GM10266 (cell line): Measurements from ENCODE around the gene UBASH3A.

Experiments
- DNase-seq: peaks from one replicate; pipeline ENCODE4 v3.0.0; 2012; ENCODE audit errors: extremely low spot score
- CTCF ChIP-seq: IDR thresholded peaks from 2 replicates; pipeline ENCODE4 v1.5.1; 2012; ENCODE audit warnings: mild to moderate bottlenecking, low read depth; ENCODE audit not compliant: control insufficient read depth, insufficient read depth; ENCODE audit errors: missing control alignments

UBASH3A gene

GRCh38 chr21:42367367-42368165 lies 36.1 kb upstream of the UBASH3A start:
- TF ChIP-seq CTCF = no peak
- no peak for DNase-seq

- no peak for TF ChIP-seq CTCF
- DNase-seq = no peak
Measured at GRCh38 chr21:42369821-42370220, 33.9 kb upstream of the UBASH3A start.

- no peak for DNase-seq
- no peak for TF ChIP-seq CTCF
Measured at GRCh38 chr21:42370894-42371654, 32.6 kb upstream of the UBASH3A start.

- TF ChIP-seq CTCF = no peak
- DNase-seq = no peak
Measured at GRCh38 chr21:42373196-42373907, 30.4 kb upstream of the UBASH3A start.

GRCh38 chr21:42373908-42374455 lies 29.7 kb upstream of the UBASH3A start:
- DNase-seq = no peak
- no peak for TF ChIP-seq CTCF

GRCh38 chr21:42374457-42374856 lies 29.2 kb upstream of the UBASH3A start:
- DNase-seq = no peak
- TF ChIP-seq CTCF = no peak
